Activated CD8-positive, alpha-beta memory T cell treated with anti-CD3 and anti-CD28 coated beads for 36 hours (primary cell): ENCODE results near the gene GPANK1. TPM values are rescaled to one million over a fixed set of nuclear protein-coding genes. Genes with fewer than 3 reads are reported as not detected.

Experiments used
- CTCF ChIA-PET: fragments of 350-600 bp; sonication (Branson Sonifier 250); formaldehyde crosslinking; loops from one replicate; lab custom pipeline; 2021; ENCODE audit warnings: antibody characterized with exemption; lab: Charles Lee
- POLR2A ChIA-PET: fragments of 350-600 bp; sonication (Branson Sonifier 250); formaldehyde crosslinking; loops from one replicate; lab custom pipeline; 2021; ENCODE audit warnings: antibody characterized with exemption; lab: Charles Lee
- total RNA-seq, 2 experiments: library from RNA; stranded (reverse); gene quantifications; one replicate each; pipeline ENCODE4 v1.2.3, GENCODE V29; 2021

Gene GPANK1
- total RNA-seq, 2 experiments from 2014 or later, result 44.6 to 45.1 TPM

GRCh38 chr6:31617010-31617409, 47.8 kb downstream of the GPANK1 start:
- CTCF ChIA-PET, result interaction anchor here (5.7 kb wide), 1 partner anchor 18 kb away, joined by 23 read pairs; no protein-coding TSS in a partner anchor
- POLR2A ChIA-PET, result no interaction called here

GRCh38 chr6:31615748-31616147, 49.0 kb downstream of the GPANK1 start:
- CTCF ChIA-PET, result interaction anchor here (0.5 to 5.7 kb wide), 3 partner anchors 17 to 347 kb away, joined by 3 to 23 read pairs (median 6); no protein-coding TSS in a partner anchor
- POLR2A ChIA-PET, result no interaction called here

- POLR2A ChIA-PET, result interaction anchor here (0.8 kb wide), 1 partner anchor 74 kb away, joined by 3 read pairs; no protein-coding TSS in a partner anchor
- CTCF ChIA-PET, result interaction anchor here (0.5 to 5.7 kb wide), 3 partner anchors 16 to 346 kb away, joined by 3 to 23 read pairs (median 6); no protein-coding TSS in a partner anchor
Observed at GRCh38 chr6:31614684-31615578, 49.9 kb downstream of the GPANK1 start, which contains the start of gene AIF1. TSS of gene AIF1 (plus strand) at chr6:31615234. CDS start at chr6:31615330, 96 bp downstream.

- ChIA-PET CTCF (interaction anchor here (1.4 to 5.7 kb wide), 2 partner anchors 15 to 63 kb away, joined by 6 to 23 read pairs; no protein-coding TSS in a partner anchor), POLR2A (interaction anchor here (0.8 kb wide), 1 partner anchor 73 kb away, joined by 3 read pairs; no protein-coding TSS in a partner anchor)
Observed at GRCh38 chr6:31614075-31614619, 50.6 kb downstream of the GPANK1 start.

Other genes with a start within 250 kb of the GPANK1 start
- 10 to 100 TPM; 22.1 to 22.5 TPM for gene MICB, start 166.9 kb downstream of the GPANK1 start, total RNA-seq
- not detected for gene MCCD1, start 136.0 kb downstream of the GPANK1 start, total RNA-seq
- gene DDX39B, start 123.0 kb downstream of the GPANK1 start, total RNA-seq, result 100 to 1,000 TPM; 611 to 614 TPM
- 1 to 10 TPM; 1.2 to 1.4 TPM for gene ATP6V1G2, start 118.4 kb downstream of the GPANK1 start, total RNA-seq
- gene NFKBIL1, start 117.4 kb downstream of the GPANK1 start, total RNA-seq, result 10 to 100 TPM; 11.4 to 12.3 TPM
- 100 to 1,000 TPM; 702 to 706 TPM for gene LTA, start 92.7 kb downstream of the GPANK1 start, total RNA-seq
- gene TNF, start 89.4 kb downstream of the GPANK1 start, total RNA-seq, result 100 to 1,000 TPM; 161 to 162 TPM
- 100 to 1,000 TPM; 178 to 181 TPM for gene LTB, start 82.6 kb downstream of the GPANK1 start, total RNA-seq
- 10 to 100 TPM; 16.3 to 19.2 TPM for gene LST1, start 78.7 kb downstream of the GPANK1 start, total RNA-seq
- 10 to 100 TPM; 25.2 to 29.7 TPM for gene NCR3, start 72.0 kb downstream of the GPANK1 start, total RNA-seq
- 10 to 100 TPM; 53.8 to 62.0 TPM for gene AIF1, start 49.8 kb downstream of the GPANK1 start, total RNA-seq
- 100 to 1,000 TPM; 255 to 257 TPM for gene PRRC2A, start 44.3 kb downstream of the GPANK1 start, total RNA-seq
- gene BAG6, start 12.3 kb downstream of the GPANK1 start, total RNA-seq, result 100 to 1,000 TPM; 254 to 267 TPM
- 1 to 10 TPM; 1.9 to 2.2 TPM for gene APOM, start 9.1 kb downstream of the GPANK1 start, total RNA-seq
- gene C6orf47, start 4.2 kb downstream of the GPANK1 start, total RNA-seq, result 10 to 100 TPM; 16.7 to 17.6 TPM
- 100 to 1,000 TPM; 329 TPM for gene CSNK2B, start 1.1 kb upstream of the GPANK1 start, total RNA-seq
- 10 to 100 TPM; 18.1 to 20.1 TPM for gene LY6G5B, start 5.0 kb upstream of the GPANK1 start, total RNA-seq
- gene LY6G5C, start 16.1 kb upstream of the GPANK1 start, total RNA-seq, result 1 to 10 TPM; 3.1 to 3.5 TPM
- 10 to 100 TPM; 30.1 to 32.0 TPM for gene ABHD16A, start 38.3 kb upstream of the GPANK1 start, total RNA-seq
- gene LY6G6F, start 41.9 kb upstream of the GPANK1 start, total RNA-seq, result not detected
- not detected for gene LY6G6D, start 50.4 kb upstream of the GPANK1 start, total RNA-seq
- gene LY6G6C, start 56.7 kb upstream of the GPANK1 start, total RNA-seq, result not detected
- gene MPIG6B, start 58.4 kb upstream of the GPANK1 start, total RNA-seq, result under 1 TPM in 1 of 2 experiments, not detected in 1; 0.06 TPM
- 1 to 10 TPM; 4.6 to 4.9 TPM for gene DDAH2, start 64.3 kb upstream of the GPANK1 start, total RNA-seq
- gene CLIC1, start 71.5 kb upstream of the GPANK1 start, total RNA-seq, result 100 to 1,000 TPM; 383 to 395 TPM
- gene MSH5, start 75.0 kb upstream of the GPANK1 start, total RNA-seq, result 10 to 100 TPM; 60.3 to 61.5 TPM
- 1 to 10 TPM; 7.6 to 8.6 TPM for gene SAPCD1, start 97.7 kb upstream of the GPANK1 start, total RNA-seq
- 1 to 10 TPM; 1.6 to 1.9 TPM for gene VWA7, start 112.3 kb upstream of the GPANK1 start, total RNA-seq
- gene VARS1, start 130.8 kb upstream of the GPANK1 start, total RNA-seq, result 100 to 1,000 TPM; 190 to 191 TPM
- gene LSM2, start 142.0 kb upstream of the GPANK1 start, total RNA-seq, result 100 to 1,000 TPM; 154 to 166 TPM
- gene HSPA1L, start 150.3 kb upstream of the GPANK1 start, total RNA-seq, result 1 to 10 TPM; 2.6 to 2.7 TPM
- gene HSPA1A, start 150.5 kb upstream of the GPANK1 start, total RNA-seq, result 10 to 100 TPM; 62.0 to 63.9 TPM
- 10 to 100 TPM; 82.6 to 86.9 TPM for gene HSPA1B, start 162.7 kb upstream of the GPANK1 start, total RNA-seq
- 10 to 100 TPM; 15.9 to 17.4 TPM for gene NEU1, start 197.8 kb upstream of the GPANK1 start, total RNA-seq
- gene SLC44A4, start 214.0 kb upstream of the GPANK1 start, total RNA-seq, result not detected
- 10 to 100 TPM; 67.4 to 67.8 TPM for gene EHMT2, start 232.7 kb upstream of the GPANK1 start, total RNA-seq
- gene ZBTB12, start 237.1 kb upstream of the GPANK1 start, total RNA-seq, result 1 to 10 TPM; 3.3 to 3.6 TPM